Mammary epithelial cell (primary cell): ENCODE measurements around the gene DEPP1.

Source experiments
- CTCF ChIP-seq, 2 donors: IDR thresholded peaks in 1 of 2; conservative IDR thresholded peaks in 1 of 2; 2 replicates each; pipeline ENCODE4 v1.5.1; 2011 to 2012; ENCODE audit warnings: inconsistent platforms in 2 of 2, low read length in 2 of 2, mild to moderate bottlenecking in 2 of 2, control low read depth in 1 of 2, low read depth in 1 of 2; ENCODE audit not compliant: insufficient read depth in 1 of 2; ENCODE audit errors: extremely low read depth in 1 of 2
- EZH2 ChIP-seq: IDR thresholded peaks from 2 replicates; pipeline ENCODE4 v1.6.1; 2012; ENCODE audit warnings: low read length, inconsistent platforms, borderline replicate concordance

- no peak for TF ChIP-seq CTCF (conservative IDR thresholded peaks at IDR 0.05 in 1 of 2, IDR thresholded peaks at IDR 0.05 in 1 of 2; ENCODE audit: extremely low read depth in 1 of 2, insufficient read depth in 1 of 2, low read depth in 1 of 2, low read length in 2 of 2)
- no peak for TF ChIP-seq EZH2
Measured at GRCh38 chr10:45000752-45001380, 22.3 kb upstream of the DEPP1 start, which contains the start of gene ZNF22.
